Memory B cell (primary cell): ENCODE data around the gene PSG1.
"Not testable (repeated sequence)": the region's sequence is repeated elsewhere in the genome, so short reads cannot be mapped to it uniquely, and the experiment has no call there.

Experiments
- ATAC-seq: fragments of 150-1000 bp; cut with Tn5 transposase; 2 replicates; pipeline ENCODE4 v1.10.0; 2021; ENCODE audit warnings: low read depth, mild to moderate bottlenecking, moderate library complexity
- DNase-seq, 2 donors: peaks; one replicate each; pipeline ENCODE4 v3.0.0; 2022; ENCODE audit warnings: low spot score in 2 of 2
- H3K27ac Mint-ChIP-seq: one replicate; pipeline ENCODE4 v1.8.0; 2022; ENCODE audit warnings: mild to moderate bottlenecking, moderate library complexity, mixed read lengths
- H3K27me3 Mint-ChIP-seq: one replicate; pipeline ENCODE4 v1.8.0; 2022; ENCODE audit warnings: mixed read lengths
- H3K36me3 Mint-ChIP-seq: one replicate; pipeline ENCODE4 v1.8.0; 2022; ENCODE audit warnings: mild to moderate bottlenecking, mixed read lengths
- H3K4me1 Mint-ChIP-seq: one replicate; pipeline ENCODE4 v1.8.0; 2022; ENCODE audit warnings: mixed read lengths
- H3K4me3 Mint-ChIP-seq: one replicate; pipeline ENCODE4 v1.8.0; 2022; ENCODE audit warnings: mild to moderate bottlenecking, moderate library complexity, mixed read lengths
- H3K9me3 Mint-ChIP-seq: one replicate; pipeline ENCODE4 v1.8.0; 2022; ENCODE audit warnings: mixed read lengths

PSG1 gene

DNA sequence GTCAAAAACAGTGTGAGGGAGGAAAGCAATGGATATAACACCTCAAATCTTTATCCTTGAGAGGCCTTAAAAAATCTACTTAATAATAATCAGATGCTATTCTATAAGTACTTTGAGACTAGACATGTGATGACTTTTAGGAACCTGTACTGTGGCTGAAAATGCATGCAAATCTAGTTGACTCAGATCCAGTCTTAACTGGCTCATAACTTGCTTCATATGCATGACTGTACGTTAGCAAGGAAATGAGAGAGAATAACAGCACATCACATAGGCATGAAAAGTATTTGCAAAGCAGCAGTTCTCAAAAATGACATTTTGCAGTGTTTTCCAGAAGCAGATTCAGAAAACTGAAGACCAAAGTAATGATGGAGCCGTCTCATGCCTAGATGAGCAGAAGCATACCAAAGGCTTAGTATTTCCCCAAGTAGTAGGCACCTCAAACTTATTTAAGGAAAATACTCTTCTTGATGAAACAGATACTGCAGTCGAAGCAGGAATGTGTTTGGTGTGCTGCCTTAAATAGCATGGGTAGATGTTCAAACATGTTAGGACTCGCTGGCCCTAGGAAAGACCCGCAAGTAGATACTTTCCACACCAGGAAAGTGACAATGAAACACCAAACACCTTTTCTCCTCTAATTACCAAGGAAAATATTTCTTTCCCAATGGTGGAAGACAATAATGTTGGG, 59.4 kb downstream of the PSG1 start:
- not testable (repeated sequence) for H3K4me3 Mint-ChIP-seq, DNase-seq, H3K9me3 Mint-ChIP-seq, H3K4me1 Mint-ChIP-seq, H3K36me3 Mint-ChIP-seq, H3K27me3 Mint-ChIP-seq, H3K27ac Mint-ChIP-seq, ATAC-seq

GRCh38 chr19:42816894-42817293, 62.6 kb downstream of the PSG1 start:
- H3K27me3 Mint-ChIP-seq = peaks cover 12% of the 10 kb centered on the region
- no peaks in the 10 kb centered on the region for H3K36me3 Mint-ChIP-seq
- no peaks in the 10 kb centered on the region for H3K4me1 Mint-ChIP-seq
- ATAC-seq (no peak), DNase-seq (no peak)
- H3K9me3 Mint-ChIP-seq = peaks cover 9% of the 10 kb centered on the region
- no peak overlapping the region for H3K4me3 Mint-ChIP-seq
- no peak overlapping the region for H3K27ac Mint-ChIP-seq
